Peyer's patch (tissue), 4 donors: ENCODE data around the gene ITPR1. TPM values are rescaled to one million over a fixed set of nuclear protein-coding genes. Genes with fewer than 3 reads are reported as not detected.

Experiments
- DNase-seq, 3 donors: peaks; one replicate each; pipeline ENCODE4 v3.0.0-alpha.2; 2017 to 2019
- H3K27ac ChIP-seq, 4 donors: fragments of 200-600 bp; sonication (generic); one replicate each; pipeline ENCODE4 v1.5.1; 2016 to 2019
- H3K27me3 ChIP-seq, 2 donors: fragments of 200-600 bp; sonication (generic); one replicate each; pipeline ENCODE4 v1.5.1; 2019
- H3K36me3 ChIP-seq, 3 donors: fragments of 200-600 bp; sonication (generic); one replicate each; pipeline ENCODE4 v1.5.1; 2016 to 2019
- H3K4me1 ChIP-seq, 4 donors: fragments of 200-600 bp; sonication (generic); one replicate each; pipeline ENCODE4 v1.5.1; 2016 to 2019
- H3K4me3 ChIP-seq, 4 donors: fragments of 200-600 bp; sonication (generic); 1 replicate in 3 of 4; 2 replicates in 1 of 4; pipeline ENCODE4 v1.5.1; 2016 to 2019; ENCODE audit warnings: mild to moderate bottlenecking in 1 of 4
- H3K9me3 ChIP-seq, 4 donors: fragments of 200-600 bp; sonication (generic); one replicate each; pipeline ENCODE4 v1.5.1; 2016 to 2019; ENCODE audit warnings: mild to moderate bottlenecking in 1 of 4
- POLR2A ChIP-seq, 2 donors: fragments of 450-650 bp; IDR thresholded peaks; one replicate each; pipeline ENCODE4 v1.5.1; 2017; ENCODE audit warnings: antibody characterized with exemption in 2 of 2, mild to moderate bottlenecking in 2 of 2, moderate library complexity in 2 of 2
- total RNA-seq, 4 donors: library from RNA; depleted of rRNA; stranded (reverse); fragments of >200 nt; gene quantifications; one replicate each; pipeline ENCODE4 v1.1.0, GENCODE V29; 2016
- TF ChIP-seq, protein P1 (sequence below), 6 experiments: fragments of 450-650 bp in 4 of 6; fragments of 200-600 bp in 2 of 6; sonication (generic) in 1 of 6; IDR thresholded peaks; one replicate each; pipeline ENCODE4 v1.5.1; 2017 to 2019; ENCODE audit warnings: antibody characterized with exemption in 6 of 6, mild to moderate bottlenecking in 3 of 6, moderate library complexity in 1 of 6

Gene ITPR1
- total RNA-seq, 4 donors from 2014 or later, result 13.3 to 142 (median 22.7) TPM

DNA sequence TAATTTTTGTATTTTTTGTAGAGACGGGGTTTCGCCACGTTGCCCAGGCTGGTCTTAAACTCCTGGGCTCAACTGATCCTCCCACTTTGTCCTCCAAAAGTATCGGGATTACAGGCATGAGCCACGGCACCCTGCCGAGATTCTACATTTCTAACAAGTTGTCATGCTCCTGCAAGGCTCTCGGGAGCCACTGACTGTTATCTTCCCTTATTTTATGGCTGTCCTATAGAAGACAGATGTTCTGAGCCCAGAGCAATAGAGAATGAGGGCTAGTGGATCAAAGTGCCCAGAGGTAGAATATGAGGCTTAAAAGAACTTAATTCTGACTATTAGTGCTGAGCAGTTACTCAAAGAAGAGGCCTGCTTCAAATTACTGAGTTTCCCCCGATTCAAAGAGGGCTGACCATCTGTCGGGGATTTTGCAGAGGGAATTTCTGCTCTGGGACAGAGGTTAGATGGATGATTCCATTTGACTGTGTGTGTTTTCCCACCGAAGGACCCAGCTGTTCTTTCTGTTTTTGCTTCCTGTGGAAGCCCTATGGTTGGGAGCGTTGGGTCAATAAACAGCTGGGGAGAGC lies 39.5 kb downstream of the ITPR1 start:
- Histone ChIP-seq H3K27me3 (no peaks in the 10 kb centered on the region), H3K4me3 (no peak overlapping the region), H3K27ac (peak overlapping the region in 1 of 4 donors; percentile 23), H3K4me1 (peaks cover 0 to 9% (median 1%) of the 10 kb centered on the region in 4 donors), H3K36me3 (no peaks in the 10 kb centered on the region), H3K9me3 (no peaks in the 10 kb centered on the region)
- DNase-seq, result no peak
- TF ChIP-seq POLR2A (IDR thresholded peaks at IDR 0.05), result no peak

DNA sequence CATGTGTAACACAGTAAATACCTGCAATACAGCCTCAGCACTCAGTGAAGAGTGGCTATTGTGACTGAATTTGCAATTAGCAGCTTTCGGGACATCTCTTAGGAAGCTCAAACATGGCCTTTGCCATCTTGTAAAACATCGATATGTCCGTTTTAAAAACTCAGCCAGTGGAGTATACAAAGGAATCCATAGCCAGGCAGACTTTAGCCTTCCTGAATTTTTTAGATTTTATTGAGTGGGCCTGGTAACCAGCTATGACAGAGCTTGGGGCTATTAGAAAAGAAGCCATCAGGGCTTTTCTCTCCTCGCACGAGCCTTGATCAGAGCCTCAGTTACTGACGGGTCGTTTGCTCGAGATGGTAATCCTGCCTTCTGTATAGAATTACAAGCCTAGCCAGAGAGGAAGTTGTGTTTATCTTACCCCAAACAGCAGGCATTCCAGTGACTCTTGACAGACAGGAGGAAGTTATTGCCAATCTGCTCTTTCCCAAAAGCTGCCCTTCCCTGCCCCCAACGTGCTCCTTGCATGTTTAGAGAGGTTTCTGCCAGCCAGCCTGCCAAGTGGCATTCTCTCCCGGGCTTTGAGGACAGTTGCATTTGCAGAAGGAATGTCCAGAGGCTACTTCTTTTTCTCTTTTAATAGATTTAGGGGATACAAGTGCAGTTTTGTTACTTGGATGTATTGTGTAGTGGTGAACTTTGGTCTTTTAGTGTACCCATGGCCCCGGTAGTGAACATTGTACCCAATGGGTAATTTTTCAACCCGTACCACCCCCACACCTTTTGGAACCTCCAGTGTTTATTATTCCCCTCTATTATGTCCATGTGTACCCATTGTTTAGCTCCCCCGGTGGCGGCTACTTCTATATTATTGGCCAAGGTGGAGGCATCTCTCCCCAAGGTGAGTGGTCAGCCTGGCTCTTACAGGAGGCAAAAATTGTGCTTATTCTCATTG lies 40.6 kb downstream of the ITPR1 start:
- peaks cover 0 to 9% (median 1%) of the 10 kb centered on the region in 4 donors for H3K4me1 ChIP-seq
- TF ChIP-seq, protein P1, sequence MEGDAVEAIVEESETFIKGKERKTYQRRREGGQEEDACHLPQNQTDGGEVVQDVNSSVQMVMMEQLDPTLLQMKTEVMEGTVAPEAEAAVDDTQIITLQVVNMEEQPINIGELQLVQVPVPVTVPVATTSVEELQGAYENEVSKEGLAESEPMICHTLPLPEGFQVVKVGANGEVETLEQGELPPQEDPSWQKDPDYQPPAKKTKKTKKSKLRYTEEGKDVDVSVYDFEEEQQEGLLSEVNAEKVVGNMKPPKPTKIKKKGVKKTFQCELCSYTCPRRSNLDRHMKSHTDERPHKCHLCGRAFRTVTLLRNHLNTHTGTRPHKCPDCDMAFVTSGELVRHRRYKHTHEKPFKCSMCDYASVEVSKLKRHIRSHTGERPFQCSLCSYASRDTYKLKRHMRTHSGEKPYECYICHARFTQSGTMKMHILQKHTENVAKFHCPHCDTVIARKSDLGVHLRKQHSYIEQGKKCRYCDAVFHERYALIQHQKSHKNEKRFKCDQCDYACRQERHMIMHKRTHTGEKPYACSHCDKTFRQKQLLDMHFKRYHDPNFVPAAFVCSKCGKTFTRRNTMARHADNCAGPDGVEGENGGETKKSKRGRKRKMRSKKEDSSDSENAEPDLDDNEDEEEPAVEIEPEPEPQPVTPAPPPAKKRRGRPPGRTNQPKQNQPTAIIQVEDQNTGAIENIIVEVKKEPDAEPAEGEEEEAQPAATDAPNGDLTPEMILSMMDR (IDR thresholded peaks at IDR 0.05), result no peak
- TF ChIP-seq POLR2A (IDR thresholded peaks at IDR 0.05), result no peak
- no peaks in the 10 kb centered on the region for H3K9me3 ChIP-seq
- no peak overlapping the region for H3K4me3 ChIP-seq
- no peaks in the 10 kb centered on the region for H3K36me3 ChIP-seq
- DNase-seq, result no peak
- no peaks in the 10 kb centered on the region for H3K27me3 ChIP-seq
- H3K27ac ChIP-seq, result peak overlapping the region in 3 of 4 donors; percentile 12 to 27 (median 23)

DNA sequence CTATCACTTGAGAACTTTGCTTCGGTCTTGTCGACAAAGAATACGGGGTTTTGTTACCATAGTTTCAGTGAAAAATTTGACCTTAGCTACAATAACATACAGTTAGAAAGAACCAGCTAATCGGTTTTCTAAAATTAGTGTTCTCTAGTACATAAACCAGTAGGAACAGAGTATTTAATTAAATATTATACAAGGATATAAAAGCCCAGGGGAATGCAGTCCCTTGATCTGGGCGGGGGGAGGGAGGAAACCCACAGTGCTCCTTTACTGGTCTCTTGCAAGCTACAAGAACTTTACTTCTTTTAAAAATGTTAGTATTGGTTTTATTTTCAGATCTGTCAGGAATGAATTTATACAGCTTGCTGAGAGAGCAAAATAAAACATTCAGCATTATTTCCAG lies 41.8 kb downstream of the ITPR1 start:
- Histone ChIP-seq H3K4me1 (peaks cover 0 to 9% (median 1%) of the 10 kb centered on the region in 4 donors), H3K36me3 (no peaks in the 10 kb centered on the region), H3K9me3 (no peaks in the 10 kb centered on the region), H3K27me3 (no peaks in the 10 kb centered on the region), H3K27ac (no peak overlapping the region), H3K4me3 (no peak overlapping the region)
- DNase-seq, result no peak
- TF ChIP-seq, protein P1 (IDR thresholded peaks at IDR 0.05), result no peak
- TF ChIP-seq POLR2A (IDR thresholded peaks at IDR 0.05), result no peak

DNA sequence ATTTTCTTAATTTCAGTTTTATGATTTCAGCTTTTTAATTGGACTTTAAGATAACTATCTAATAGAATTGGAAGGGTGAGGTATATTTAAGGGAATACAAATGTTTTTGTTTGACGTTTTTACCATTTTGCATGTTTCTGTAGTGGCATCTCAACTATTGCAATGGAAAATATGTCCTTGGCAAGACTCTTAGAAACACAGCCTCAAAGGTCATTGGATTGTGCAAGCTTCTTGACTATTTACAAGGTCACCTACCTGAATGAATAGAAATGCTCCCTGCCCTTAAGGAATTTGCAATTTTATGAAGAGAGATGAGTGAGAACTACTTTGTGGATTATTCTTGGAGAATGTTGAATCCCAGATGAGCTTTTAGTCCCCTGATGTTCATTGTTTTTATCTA lies 43.1 kb downstream of the ITPR1 start:
- H3K9me3 ChIP-seq, result no peaks in the 10 kb centered on the region
- no peaks in the 10 kb centered on the region for H3K27me3 ChIP-seq
- TF ChIP-seq POLR2A (IDR thresholded peaks at IDR 0.05), result no peak
- TF ChIP-seq, protein P1 (IDR thresholded peaks at IDR 0.05), result no peak
- no peak overlapping the region for H3K27ac ChIP-seq
- peaks cover 0 to 9% (median 1%) of the 10 kb centered on the region in 4 donors for H3K4me1 ChIP-seq
- H3K4me3 ChIP-seq, result no peak overlapping the region
- DNase-seq, result no peak
- H3K36me3 ChIP-seq, result no peaks in the 10 kb centered on the region

DNA sequence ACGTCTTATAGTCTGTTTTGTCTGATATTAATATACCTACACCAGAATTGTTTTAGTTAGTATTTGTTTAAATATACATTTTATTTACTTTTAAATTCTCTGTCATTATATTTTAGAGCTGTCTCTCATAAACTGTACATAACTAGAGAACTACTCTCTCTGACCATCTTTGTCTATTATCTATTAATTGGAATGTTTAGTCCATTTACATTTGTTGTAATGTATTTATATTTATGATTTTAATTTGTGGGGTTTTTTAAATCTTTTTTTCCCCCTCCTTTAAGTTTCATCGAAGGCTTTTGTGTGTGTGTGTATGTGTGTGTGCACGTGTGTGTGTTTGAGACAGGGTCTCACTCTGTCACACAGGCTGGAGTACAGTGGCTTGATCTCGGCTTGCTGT lies 47.1 kb downstream of the ITPR1 start:
- TF ChIP-seq, protein P1 (IDR thresholded peaks at IDR 0.05), result no peak
- TF ChIP-seq POLR2A (IDR thresholded peaks at IDR 0.05), result no peak
- Histone ChIP-seq H3K27ac (no peak overlapping the region), H3K4me1 (no peaks in the 10 kb centered on the region)

DNA sequence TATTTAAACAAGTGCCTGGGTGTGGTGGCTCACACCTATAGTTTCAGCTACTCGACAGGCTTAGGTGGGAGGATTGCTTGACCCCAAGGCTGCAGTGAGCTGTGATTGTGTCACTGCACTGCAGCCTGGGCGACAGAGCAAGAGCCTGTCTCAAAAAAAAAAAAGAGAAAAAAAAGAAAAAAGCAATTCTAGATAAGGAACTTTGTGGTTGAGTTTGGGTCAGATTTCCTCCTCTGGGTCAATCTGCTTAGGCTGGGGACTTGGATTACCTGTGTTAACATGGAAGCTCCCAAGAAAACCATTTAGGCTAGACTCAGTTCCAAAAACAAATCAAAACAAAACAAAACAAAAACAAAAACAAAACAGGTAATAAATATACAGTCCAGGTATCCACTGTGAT lies 50.0 kb downstream of the ITPR1 start:
- no peak for DNase-seq
- H3K27ac ChIP-seq, result no peak overlapping the region
- H3K4me1 ChIP-seq, result no peaks in the 10 kb centered on the region
- no peaks in the 10 kb centered on the region for H3K36me3 ChIP-seq
- no peaks in the 10 kb centered on the region for H3K27me3 ChIP-seq
- no peak overlapping the region for H3K4me3 ChIP-seq
- H3K9me3 ChIP-seq, result no peaks in the 10 kb centered on the region
- no peak for TF ChIP-seq POLR2A (IDR thresholded peaks at IDR 0.05)
- TF ChIP-seq, protein P1 (IDR thresholded peaks at IDR 0.05), result no peak

More for the DNA sequence above, 47.1 kb downstream of the ITPR1 start:
- Histone ChIP-seq H3K4me3 (no peak overlapping the region), H3K36me3 (no peaks in the 10 kb centered on the region), H3K27me3 (no peaks in the 10 kb centered on the region), H3K9me3 (no peaks in the 10 kb centered on the region)
- no peak for DNase-seq
